K562 (cell line): ENCODE data around the gene CENPN. TPM values are rescaled to one million over a fixed set of nuclear protein-coding genes. Genes with fewer than 3 reads are reported as not detected.

Source experiments
- BRD4 ChIP-seq: fragments of 200-600 bp; sonication (generic); IDR thresholded peaks from 2 replicates; pipeline ENCODE4 v1.6.1; 2017; ENCODE audit warnings: inconsistent platforms
- CCNT2 ChIP-seq: IDR thresholded peaks from 2 replicates; pipeline ENCODE4 v1.6.1; 2011; ENCODE audit warnings: borderline replicate concordance, low read depth, mild to moderate bottlenecking, moderate library complexity, mixed read lengths, low read length; ENCODE audit not compliant: insufficient read length; ENCODE audit errors: extremely low read depth
- DNMT1 ChIP-seq: fragments of 450-650 bp; IDR thresholded peaks from 2 replicates; pipeline ENCODE4 v1.6.1; 2016; ENCODE audit warnings: antibody characterized with exemption, mild to moderate bottlenecking
- E2F1 ChIP-seq: sonication (generic); formaldehyde crosslinking; IDR thresholded peaks from 2 replicates; pipeline ENCODE4 v1.8.1; 2023; ENCODE audit warnings: mild to moderate bottlenecking, missing genetic modification reagents, moderate library complexity
- HMGXB4 ChIP-seq: sonication (generic); formaldehyde crosslinking; IDR thresholded peaks from 2 replicates; pipeline ENCODE4 v1.8.1; 2023; ENCODE audit warnings: mild to moderate bottlenecking, missing genetic modification reagents
- KLF1 ChIP-seq: fragments of 450-650 bp; IDR thresholded peaks from 2 replicates; pipeline ENCODE4 v1.6.1; 2016; ENCODE audit warnings: missing genetic modification characterization, missing compliant biosample characterization
- NBN ChIP-seq: fragments of 450-650 bp; IDR thresholded peaks from 2 replicates; pipeline ENCODE4 v1.6.1; 2016; ENCODE audit warnings: low read depth, mild to moderate bottlenecking
- NFYB ChIP-seq: IDR thresholded peaks from 2 replicates; pipeline ENCODE4 v1.6.1; 2011; ENCODE audit warnings: mild to moderate bottlenecking, moderate library complexity; ENCODE audit not compliant: insufficient read length; ENCODE audit errors: extremely low read depth
- NRF1 ChIP-seq, 2 experiments: fragments of 450-650 bp; IDR thresholded peaks in 1 of 2; conservative IDR thresholded peaks in 1 of 2; 2 replicates each; pipeline ENCODE4 v1.6.1; 2014; ENCODE audit warnings: mild to moderate bottlenecking in 2 of 2
- PHB ChIP-seq: fragments of 250-450 bp; sonication (Bioruptor Pico); IDR thresholded peaks from 2 replicates; pipeline ENCODE4 v1.5.0; 2021
- PYGO2 ChIP-seq: fragments of 450-650 bp; IDR thresholded peaks from 2 replicates; pipeline ENCODE4 v1.6.1; 2016; ENCODE audit warnings: mild to moderate bottlenecking, missing genetic modification characterization, moderate library complexity, missing compliant biosample characterization
- RB1 ChIP-seq: fragments of 450-650 bp; IDR thresholded peaks from 2 replicates; pipeline ENCODE4 v1.6.1; 2017; ENCODE audit warnings: low read depth, mild to moderate bottlenecking
- TAL1 ChIP-seq: fragments of 450-650 bp; IDR thresholded peaks from 2 replicates; pipeline ENCODE4 v1.6.1; 2016; ENCODE audit warnings: mild to moderate bottlenecking
- TBP ChIP-seq: optimal IDR thresholded peaks from 2 replicates; pipeline ENCODE3; 2011; ENCODE audit warnings: low read depth, low read length, improper control_type of control experiment
- YBX1 ChIP-seq: fragments of 450-650 bp; IDR thresholded peaks from 2 replicates; pipeline ENCODE4 v1.7.1; 2016; ENCODE audit warnings: mild to moderate bottlenecking
- ZBTB43 ChIP-seq: sonication (generic); formaldehyde crosslinking; IDR thresholded peaks from 2 replicates; pipeline ENCODE4 v1.8.0; 2023; ENCODE audit warnings: mild to moderate bottlenecking, missing genetic modification reagents
- ZNF592 ChIP-seq: fragments of 450-650 bp; IDR thresholded peaks from 2 replicates; pipeline ENCODE4 v1.6.1; 2017; ENCODE audit warnings: antibody characterized with exemption, mild to moderate bottlenecking
- ZSCAN32 ChIP-seq: fragments of 450-650 bp; formaldehyde crosslinking; IDR thresholded peaks from 2 replicates; pipeline ENCODE4 v1.4.0; 2020; ENCODE audit warnings: mild to moderate bottlenecking, moderate library complexity
- polyA plus RNA-seq, 8 experiments: library from polyadenylated mRNA; depleted of rRNA in 4 of 8; stranded (reverse) in 5 of 8; unstranded in 3 of 8; fragments of >200 nt; fragmentation: Nextera tagmentation in 2 of 8; fragmentation: Illumina TruSeq in 1 of 8; extraction: Ambion mirVana in 2 of 8; extraction: Trizol in 1 of 8; gene quantifications; 2 replicates each; pipeline versions ENCODE4 v1.2.1 to v1.2.3, GENCODE V29; 2011 to 2014; ENCODE audit warnings: inconsistent platforms in 1 of 8, missing spikeins in 1 of 8
- total RNA-seq, 7 experiments: library from RNA; depleted of rRNA in 6 of 7; stranded (reverse); fragments of >200 nt in 6 of 7; fragmentation: Illumina TruSeq in 2 of 7; extraction: Trizol in 2 of 7; gene quantifications; 2 replicates each; pipeline versions ENCODE4 v1.2.1 to v1.2.3, GENCODE V29; 2011 to 2021; ENCODE audit warnings: low replicate concordance in 1 of 7
- TF ChIP-seq, protein P1 (sequence below): fragments of 250-450 bp; sonication (Bioruptor Pico); IDR thresholded peaks from 2 replicates; pipeline ENCODE4 v1.8.0; 2021; ENCODE audit warnings: moderate library complexity, mild to moderate bottlenecking, inconsistent platforms

CENPN gene
- total and polyA plus RNA-seq, 9 of the 15 experiments (the other 6 are each of a cell fraction or from before 2014, with no cell fraction given) = 92.3 to 384 (median 140) TPM

DNA sequence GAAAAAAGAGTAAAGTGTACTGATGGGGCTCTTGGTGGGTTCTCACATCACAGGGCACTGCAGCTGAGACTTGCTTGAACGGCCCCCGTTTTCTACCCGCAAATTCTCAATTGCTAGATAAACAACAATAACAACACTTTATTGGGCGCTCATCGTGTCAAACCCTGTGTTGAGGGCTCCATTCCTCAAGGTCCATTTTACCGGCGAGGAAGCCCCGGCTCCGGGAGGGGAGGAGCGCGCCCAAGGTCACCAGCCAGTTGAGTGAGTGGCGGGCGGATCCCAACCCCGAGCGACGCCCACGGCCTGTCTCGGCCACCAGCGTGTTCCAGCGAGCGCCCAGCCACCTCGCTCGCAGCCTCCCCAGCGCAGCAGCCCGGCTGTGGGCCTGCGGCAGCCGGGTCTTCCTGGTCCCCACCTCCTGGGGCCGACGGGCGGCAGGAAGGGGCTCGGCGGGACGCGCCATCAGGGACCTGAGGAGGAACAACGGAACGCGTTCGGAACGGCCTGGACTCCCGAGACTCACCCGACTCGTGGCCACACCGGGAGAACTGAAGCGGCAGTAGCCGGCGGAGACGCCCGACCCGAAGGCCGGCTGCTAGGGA lies 702 bp upstream of the CENPN start (continued):
- no peak for TF ChIP-seq RB1
- TF ChIP-seq TBP = no peak
- TF ChIP-seq, protein P1, sequence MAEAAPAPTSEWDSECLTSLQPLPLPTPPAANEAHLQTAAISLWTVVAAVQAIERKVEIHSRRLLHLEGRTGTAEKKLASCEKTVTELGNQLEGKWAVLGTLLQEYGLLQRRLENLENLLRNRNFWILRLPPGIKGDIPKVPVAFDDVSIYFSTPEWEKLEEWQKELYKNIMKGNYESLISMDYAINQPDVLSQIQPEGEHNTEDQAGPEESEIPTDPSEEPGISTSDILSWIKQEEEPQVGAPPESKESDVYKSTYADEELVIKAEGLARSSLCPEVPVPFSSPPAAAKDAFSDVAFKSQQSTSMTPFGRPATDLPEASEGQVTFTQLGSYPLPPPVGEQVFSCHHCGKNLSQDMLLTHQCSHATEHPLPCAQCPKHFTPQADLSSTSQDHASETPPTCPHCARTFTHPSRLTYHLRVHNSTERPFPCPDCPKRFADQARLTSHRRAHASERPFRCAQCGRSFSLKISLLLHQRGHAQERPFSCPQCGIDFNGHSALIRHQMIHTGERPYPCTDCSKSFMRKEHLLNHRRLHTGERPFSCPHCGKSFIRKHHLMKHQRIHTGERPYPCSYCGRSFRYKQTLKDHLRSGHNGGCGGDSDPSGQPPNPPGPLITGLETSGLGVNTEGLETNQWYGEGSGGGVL (CRISPR knock-in tag) = no peak
- TF ChIP-seq PYGO2 (tag) = no peak
- TF ChIP-seq NFYB = no peak
- TF ChIP-seq DNMT1 = no peak
- no peak; the same call in 1 of the 2 replicates for TF ChIP-seq HMGXB4 (CRISPR knock-in tag)
- no peak for TF ChIP-seq NRF1 (conservative IDR thresholded peaks at IDR 0.05 in 1 of 2, IDR thresholded peaks at IDR 0.05 in 1 of 2)
- no peak for TF ChIP-seq ZNF592
- no peak for TF ChIP-seq YBX1
- no peak for TF ChIP-seq NBN
- 0 out of 2 replicates have a peak, but pooled peaks have one; percentile 68 for TF ChIP-seq ZBTB43 (CRISPR knock-in tag)
- no peak for TF ChIP-seq E2F1 (CRISPR knock-in tag)
- TF ChIP-seq BRD4 = no peak; the same call in 1 of the 2 replicates
- TF ChIP-seq ZSCAN32 (CRISPR knock-in tag) = no peak
- TF ChIP-seq CCNT2 = peak; percentile 53
- TF ChIP-seq TAL1 = no peak
- 0 out of 2 replicates have a peak, but pooled peaks have one; percentile 37 for TF ChIP-seq PHB (CRISPR knock-in tag)
- TF ChIP-seq KLF1 (tag) = no peak
